HG02938 (cell line): Measurements from ENCODE around the gene SMPDL3A.

ENCODE experiments used
- ATAC-seq: cut with Tn5 transposase; IDR thresholded peaks from one replicate; pipeline ENCODE4 v1.9.1; 2021; ENCODE audit warnings: mild to moderate bottlenecking, moderate library complexity; ENCODE audit not compliant: unreplicated experiment

SMPDL3A gene

DNA sequence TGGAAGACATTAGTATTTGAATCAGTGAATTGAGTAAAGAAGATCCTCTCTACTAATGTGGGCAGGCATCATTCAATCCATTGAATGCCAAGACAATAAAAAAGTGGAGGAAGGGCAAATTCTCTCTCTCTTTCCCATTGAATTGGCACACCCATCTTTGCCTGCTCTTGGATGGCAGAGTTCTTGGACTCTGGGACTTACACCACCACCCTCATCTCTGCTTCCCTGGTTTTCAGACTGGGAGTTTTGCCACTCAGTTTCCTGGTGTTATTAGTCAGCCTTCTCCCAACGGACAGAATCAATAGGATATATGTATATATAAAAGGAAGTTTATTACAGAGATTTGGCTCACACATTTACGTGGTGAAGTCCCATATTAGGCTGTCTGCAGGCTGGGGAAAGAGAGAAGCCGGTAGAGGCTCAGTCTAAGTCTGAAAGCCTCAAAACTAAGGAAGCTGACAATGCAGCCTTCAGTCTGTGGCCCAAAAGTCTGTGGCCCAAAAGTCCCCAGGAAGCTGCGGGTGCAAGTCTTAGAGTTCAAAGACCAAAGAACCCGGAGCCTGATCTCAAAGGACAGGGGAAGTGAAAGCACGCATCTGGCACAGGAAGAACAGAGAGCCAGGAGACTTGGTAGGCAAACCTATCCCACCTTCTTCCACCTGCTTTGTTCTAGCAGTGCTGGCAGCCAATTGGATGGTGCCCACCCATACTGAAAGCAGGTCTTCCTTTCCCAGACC, 64.4 kb downstream of the SMPDL3A start:
- ATAC-seq: peak; percentile 54
